SIG-M5 treated with dmso at 0.1 percent for 504 hours (cell line): ENCODE data around the gene WDR27.
"Not testable (repeated sequence)": the region's sequence is repeated elsewhere in the genome, so short reads cannot be mapped to it uniquely, and the experiment has no call there.

Experiments
- DNase-seq: peaks from one replicate; lab custom pipeline; 2025; ENCODE audit not compliant: unreplicated experiment; lab: John Stamatoyannopoulos, UW

WDR27 gene

DNA sequence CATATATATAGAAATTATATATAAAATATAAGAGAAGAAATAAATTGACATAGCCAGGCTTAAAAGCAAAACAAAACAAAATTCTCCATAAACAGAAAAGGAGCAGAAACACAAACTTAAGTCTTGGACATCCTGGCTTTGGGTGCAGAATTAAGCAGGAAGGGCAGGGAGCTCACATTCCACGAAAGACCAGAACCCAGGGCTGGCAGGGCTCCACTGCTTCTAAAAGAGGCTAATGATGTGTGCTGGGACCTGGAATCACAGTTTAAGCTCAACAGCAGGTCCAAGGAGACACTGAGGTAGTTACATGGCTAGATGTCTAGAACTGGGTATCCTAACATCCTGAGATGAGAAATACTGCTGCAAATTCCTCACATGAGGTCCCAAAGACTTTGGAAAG lies 210.3 kb downstream of the WDR27 start:
- DNase-seq = no peak

DNA sequence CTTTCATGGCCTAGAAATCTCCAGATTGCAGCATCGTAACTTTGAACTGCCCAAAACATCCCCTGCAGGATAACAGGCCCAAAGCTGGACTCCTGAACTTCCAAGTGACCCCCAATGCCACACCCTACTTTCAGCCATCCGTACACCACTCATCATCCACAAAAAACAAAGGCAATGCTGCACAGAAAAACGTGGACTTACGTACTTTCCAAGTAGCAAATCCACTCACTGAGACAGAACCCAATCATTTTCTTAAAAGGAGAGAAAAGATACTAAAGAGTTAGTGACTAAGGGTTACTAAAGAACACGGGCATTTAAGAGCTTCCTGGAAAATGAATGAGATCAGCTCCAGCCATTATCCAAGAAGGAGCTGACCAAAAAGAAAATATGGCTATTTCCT lies 211.0 kb downstream of the WDR27 start:
- DNase-seq = no peak

DNA sequence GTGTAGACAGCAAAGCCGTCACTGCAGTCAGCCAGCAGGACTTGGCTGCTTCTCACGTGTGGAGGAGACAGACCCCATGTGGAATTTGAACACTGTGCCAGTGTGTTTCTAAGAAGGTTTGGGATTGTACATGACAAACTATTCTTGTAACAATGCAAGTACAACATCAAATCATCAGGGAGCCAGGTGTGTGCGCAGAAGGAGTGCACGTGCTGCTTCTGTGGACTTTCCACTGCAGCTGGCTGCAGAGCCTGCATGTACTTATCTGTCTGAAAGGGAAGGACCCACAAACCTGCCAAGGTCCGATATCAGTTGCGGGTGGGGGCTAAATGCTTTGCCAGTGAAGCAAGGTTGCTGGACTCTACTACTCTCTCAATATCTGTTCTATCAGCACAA lies 211.6 kb downstream of the WDR27 start:
- DNase-seq = no peak

DNA sequence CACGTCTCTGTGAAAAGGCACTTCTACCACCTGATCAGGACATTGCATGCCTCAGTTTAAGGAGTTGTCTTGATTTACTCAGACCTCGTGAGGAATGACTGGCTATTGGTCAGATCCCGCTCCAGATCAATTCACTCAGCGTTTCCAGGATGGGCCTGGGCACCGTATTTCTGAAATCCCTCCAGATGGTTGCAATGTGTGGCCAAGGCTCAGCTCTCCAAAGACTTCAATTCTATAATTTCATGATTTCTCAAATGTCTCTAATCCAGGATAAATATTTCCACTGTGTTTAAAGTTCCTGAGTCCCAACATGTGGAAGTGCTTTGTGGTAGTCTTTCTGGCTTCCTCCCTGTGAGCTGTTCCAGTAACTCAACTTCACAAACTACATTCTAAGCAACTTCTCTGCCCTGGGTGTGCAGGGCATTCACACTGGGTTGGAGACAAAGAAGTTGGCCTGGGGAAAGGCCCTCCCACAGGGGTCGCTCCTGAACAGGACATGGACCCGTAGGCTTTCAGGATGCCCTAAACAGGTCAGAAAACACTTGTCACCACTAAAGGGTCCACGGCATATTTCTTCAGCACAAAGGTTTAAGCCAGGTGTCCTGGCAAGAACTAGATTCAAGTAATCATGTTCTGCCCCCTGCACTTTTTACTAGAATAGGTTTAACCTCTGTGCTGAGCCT lies 212.1 kb downstream of the WDR27 start:
- no peak for DNase-seq

DNA sequence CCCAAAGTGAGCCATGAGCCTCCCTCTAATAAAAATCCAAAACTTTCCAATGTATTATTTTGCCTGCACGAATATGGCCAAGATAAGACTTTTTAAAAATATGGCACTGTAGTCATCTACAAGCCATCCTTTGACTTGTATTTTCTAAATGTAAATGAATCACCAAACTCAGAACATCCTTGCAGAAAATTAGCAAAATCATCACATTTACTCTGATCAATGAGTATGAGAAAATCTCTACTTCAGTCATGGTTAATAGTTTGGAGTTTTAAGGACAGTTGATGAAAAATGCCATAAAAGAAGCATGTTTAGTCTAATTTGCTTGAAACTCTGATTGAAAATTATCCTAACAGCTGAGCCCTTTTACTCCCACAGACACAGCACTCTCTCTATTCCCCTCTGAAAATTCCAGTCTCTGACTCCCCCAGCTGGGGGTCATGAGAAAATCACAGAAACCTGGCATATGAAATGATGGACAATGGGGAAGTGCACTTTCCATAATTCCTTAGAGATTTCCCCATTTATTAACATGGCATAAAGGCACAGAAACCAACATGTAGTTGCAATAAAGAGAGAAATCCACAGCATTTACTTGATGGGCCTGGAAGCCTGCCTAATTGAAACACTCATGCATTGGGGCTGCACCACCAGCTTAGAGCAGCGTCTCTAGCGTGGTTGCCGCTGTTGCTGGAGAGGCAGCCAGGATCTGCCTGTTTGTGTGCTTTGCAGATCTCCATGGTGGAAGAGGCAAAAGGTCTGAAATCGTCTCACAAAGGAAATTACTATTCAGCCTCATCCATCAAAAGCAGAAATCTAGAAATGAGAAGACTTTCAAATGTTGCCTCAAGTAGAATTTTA lies 214.0 kb downstream of the WDR27 start:
- DNase-seq = no peak

DNA sequence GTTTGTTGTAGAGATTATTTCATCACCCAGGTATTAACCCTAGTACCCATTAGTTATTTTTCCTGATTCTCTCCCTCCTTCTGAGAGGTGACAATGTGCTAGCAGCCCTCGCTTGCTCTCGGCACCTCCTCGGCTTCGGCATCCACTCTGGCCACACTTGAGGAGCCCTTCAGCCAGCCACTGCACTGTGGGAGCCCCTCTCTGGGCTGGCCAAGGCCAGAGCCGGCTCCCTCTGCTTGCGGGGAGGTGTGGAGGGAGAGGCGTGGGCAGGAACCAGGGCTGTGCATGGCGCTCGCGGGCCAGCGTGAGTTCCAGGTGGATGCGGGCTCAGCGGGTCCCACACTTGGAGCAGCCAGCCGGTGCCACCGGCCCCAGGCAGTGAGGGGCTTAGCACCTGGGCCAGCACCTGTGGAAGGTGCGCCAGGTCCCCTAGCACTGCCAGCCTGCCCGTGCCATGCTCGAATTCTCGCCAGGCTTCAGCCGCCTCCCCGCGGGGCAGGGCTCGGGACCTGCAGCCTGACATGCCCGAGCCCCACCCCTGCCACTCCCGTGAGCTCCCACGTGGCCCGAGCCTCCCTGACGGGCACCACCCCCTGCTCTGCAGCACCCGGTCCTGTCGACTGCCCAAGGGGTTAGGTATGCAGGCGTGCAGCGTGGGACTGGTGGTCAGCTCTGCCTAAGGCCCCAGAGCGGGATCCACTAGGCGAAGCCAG lies 221.9 kb downstream of the WDR27 start:
- no peak for DNase-seq

DNA sequence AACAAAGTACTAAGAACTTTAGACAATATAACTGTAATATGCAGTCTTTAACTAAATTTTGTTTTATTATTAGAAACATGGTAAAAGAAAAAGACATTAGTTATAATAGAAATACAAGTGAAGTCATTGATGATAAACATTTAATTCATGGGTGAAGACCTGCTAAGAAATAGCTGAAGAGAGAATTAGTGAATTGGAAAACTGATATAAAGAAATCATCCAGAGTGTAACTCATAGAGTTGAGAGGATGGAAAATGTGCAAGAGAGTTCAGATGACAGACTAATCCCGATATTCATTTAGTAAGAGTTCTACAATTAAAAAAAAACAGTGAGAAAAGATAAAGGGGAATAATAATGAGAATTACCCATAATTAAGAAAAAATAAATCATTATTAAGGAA lies 227.5 kb downstream of the WDR27 start:
- DNase-seq = no peak

DNA sequence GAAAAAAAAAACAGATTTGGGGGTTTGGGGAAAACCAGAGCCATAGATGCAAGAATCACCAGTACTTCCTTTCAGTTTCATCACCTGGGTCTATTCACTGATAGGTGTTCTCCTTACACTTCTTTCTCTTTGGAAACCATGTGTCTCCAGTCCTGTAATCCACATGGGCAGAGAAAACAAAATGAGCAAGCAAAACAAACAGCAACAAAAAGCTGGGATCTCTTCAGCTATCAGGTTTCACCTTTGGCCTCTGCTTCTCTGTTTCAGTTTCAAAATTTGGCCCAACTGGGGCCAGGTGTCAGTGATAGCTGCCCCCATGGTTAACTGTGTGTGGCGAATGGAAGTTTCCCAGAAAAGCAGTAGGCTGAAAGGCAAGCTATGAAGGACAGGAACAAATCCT lies 228.2 kb downstream of the WDR27 start:
- no peak for DNase-seq

DNA sequence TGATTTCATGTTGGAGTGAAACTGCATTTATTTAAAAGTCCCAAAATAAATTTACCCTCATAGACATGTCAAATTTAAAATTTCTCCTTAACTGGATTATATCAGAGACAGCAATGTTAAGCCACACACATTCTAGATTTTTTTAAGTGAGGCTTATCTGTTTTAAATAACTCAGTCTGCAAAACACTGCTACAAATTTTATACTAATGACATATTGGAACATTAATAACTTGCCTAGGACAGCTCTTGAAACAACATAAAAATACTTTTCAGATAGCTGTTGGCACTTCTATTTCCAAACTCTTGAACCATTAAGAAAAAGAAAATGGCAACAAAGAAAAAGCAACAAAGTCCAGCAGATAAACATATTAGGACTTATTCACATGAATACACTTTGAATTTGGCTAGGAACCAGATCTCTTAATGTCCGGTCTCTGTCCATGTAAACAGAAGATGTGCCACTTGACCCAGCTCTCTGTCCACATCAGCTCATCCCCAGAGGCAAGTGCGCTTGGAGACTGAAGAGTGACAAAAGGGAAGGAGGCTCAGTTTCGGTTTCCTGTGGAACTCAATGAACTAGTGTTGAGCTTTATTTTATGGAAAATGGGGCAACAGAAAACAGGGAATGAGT lies 228.9 kb downstream of the WDR27 start:
- no peak for DNase-seq

DNA sequence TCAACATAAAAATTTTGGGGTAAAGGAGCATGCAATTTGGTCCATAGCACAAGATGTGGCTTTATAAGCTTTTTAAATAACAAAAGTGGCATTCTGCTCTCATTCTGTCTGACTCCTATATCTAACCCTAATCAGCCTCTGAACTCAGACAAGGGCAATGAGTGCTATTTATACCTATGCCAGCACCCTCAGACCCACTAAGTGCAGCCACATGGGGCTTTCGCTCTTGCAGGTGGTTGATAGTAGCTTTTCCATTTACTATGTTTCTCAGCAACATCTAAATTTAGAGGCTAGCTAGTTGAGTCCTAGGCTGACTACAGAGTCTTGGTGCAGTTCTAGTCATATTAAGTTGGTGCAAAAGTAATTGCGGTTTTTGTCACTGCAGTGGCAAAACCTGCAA lies 231.0 kb downstream of the WDR27 start:
- DNase-seq = no peak

DNA sequence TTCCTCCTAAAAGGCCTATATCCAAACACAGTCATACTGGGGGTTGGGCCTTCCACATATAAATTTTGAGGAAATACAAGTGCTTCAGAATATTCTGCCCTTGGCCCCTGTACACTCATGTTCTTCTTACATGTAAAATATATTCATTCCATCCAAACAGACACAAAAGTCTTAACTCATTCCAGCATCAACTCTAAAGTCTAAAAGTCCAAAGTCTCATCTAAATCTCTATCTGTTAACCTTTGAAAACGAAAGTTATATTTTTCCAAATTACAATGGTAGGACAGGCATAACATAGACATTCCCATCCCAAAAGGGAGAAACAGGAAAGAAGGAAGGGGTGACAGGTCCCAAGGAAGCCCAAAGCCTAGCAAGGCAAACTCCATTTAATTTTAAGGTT lies 232.8 kb downstream of the WDR27 start:
- no peak for DNase-seq

DNA sequence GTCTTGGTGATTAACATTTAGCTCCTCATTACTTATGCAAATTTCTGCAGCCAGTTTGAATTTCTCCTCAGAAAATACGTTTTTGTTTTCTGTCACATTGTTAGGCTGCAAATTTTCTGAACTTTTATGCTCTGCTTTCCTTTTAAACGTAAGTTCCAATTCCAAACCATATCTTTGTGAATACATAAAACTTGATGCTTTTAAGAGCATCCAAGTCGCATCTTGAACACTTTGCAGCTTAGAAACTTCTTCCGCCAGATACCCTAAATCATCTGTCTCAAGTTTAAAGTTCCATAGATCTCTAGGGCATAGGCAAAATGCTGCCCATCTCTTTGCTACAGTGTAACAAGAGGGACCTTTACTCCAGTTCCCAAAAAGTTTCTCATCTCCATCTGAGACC lies 234.1 kb downstream of the WDR27 start:
- not testable (repeated sequence) for DNase-seq

DNA sequence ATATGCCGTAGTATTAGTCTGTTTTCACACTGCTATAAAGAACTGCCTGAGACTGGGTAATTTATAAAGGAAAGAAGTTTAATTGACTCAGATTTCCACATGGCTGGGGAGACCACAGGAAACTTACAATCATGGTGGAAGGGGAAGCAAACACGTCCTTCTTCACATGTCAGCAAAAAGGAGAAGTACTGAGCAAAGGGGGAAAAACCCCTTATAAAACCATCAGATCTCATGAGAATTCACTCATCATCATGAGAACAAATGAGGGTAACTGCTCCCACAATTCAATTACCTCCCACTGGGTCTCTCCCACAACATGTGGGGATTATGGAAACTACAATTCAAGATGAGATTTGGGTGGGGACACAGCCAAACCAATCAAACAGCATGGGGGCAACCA lies 235.6 kb downstream of the WDR27 start:
- DNase-seq = not testable (repeated sequence)

DNA sequence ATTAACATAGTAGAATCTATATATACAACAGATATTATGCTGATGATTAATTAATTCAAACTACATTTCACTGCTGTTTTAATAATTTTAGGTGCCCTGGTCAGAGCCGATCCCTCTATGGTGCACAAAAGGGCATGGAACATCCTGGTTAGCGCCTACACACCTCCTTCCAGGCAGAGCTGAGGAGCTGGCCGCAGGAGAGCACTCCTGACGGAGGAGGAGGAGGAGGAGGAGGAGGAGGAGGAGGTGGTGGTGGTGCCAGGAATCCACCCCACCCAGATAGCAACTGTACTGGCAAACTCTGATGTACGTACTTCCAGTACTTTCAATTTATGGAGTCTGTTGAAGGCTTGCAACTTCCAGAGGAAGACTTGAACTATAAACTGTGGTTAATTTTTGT lies 244.1 kb downstream of the WDR27 start:
- DNase-seq = no peak

DNA sequence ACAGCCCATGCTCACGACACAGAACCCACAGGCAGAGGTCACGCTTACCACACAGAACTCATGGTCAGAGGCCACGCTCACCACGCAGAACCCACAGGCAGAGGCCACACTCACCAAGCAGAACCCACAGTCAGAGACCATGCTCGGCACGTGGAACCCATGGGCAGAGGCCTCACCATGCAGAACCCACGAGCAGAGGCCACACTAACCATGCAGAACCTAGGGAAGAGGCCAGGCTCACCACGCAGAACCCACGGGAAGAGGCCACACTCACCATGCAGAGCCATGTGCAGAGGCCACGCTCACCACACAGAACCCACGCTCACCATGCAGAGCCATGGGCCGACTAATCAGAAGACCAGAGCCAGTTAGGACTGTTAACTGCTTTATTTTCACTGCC lies 245.0 kb downstream of the WDR27 start:
- DNase-seq = no peak

DNA sequence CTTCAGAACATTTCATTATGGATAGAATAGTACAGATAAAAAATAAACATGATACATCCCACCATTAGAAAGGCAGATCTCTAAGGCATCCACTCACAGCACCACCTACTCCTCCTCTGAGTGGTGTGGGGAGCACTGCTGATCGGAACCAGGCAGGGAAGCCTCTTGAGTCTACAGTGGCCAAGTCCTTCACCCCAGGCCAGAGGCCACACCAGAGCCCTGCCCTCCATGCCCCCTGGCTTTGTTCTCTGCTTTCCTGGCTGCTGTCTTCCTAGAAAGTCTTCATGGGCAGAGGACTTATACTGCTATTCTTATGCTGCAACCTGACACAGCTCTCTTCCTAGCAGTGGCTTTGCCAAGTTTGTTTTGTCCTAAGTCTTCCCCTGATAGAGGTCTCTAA lies 246.4 kb downstream of the WDR27 start:
- DNase-seq = no peak

DNA sequence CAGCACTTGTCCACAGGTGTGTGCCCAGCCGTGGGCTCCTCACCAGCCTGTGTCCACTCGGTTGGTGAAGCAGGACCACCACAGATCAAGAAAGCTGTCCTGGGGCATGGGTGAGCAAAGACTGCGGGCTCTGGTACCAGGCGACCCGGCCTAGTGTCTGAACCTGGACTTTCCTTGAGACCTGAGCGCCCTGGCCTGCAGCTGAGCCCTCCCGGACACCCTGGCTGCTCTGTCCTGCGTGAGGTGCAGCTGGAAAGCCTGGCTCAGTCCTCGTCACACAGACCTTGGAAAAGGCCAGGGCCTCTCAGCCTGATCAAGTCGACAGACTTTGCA lies 247.0 kb downstream of the WDR27 start:
- no peak for DNase-seq

DNA sequence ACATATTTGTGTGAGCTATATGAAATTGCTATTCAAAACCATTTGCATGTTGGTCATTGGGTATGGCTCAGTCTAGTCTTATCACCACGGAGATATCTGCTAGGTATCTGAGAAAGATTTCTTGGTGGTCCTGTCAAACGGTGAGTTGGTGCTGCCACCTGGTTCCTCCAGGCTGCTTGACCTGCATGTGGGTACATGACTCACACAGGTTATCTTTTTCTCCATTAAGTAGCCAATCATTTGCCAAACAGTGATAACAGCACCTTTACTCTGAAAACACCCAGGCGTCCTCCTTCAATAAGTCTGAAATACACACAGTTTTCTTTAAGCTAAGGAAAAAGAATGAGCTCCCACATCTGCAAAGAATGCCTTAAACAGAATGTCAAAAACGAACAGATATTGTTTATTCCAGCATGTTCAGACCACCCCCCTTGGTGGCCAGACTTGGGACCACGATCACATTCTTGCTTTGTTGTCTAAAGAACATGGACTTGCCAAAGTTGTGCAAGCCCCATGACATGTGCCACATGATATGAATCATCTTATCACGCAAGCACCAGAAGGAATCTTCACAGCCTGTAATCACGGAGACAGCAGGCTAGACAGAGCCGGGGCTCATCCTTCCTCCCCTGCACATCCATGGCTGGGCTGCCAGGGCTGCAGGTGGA lies 247.5 kb downstream of the WDR27 start:
- DNase-seq = no peak

DNA sequence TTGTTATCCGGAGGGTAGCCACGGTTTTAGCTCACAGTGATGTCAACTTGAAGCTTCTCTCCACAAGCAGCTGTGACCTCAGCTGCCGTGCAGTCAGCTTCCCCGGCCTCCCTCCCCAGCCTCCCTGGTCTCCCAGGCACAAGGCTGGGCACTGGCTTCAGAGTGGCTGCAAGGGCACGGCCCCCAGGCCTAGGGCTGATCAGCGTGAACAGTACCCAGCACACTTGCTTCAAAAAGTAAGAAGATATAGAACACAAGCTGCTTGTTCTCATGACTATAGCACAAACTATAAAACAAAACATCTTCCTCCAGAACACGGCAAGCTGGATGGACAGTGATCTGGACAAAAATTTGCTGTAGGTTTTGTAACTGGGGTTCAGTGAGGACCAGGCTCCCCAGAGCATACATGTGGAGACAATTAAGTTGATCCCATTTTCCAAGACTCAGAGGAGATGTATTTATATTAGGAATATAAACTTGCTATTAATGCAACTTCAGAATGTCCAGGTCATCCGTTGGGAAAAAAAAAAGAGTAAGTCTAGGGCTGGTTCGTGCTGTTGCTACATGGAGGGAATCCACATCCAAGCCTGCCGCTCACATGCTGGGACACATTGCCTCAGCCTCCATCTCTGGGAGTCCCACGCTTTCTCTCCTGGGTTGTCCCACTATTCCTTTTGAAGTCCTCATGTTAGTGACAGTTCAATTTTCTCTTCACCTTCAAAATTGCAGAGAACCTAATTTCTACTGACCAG lies 248.8 kb downstream of the WDR27 start:
- no peak for DNase-seq

DNA sequence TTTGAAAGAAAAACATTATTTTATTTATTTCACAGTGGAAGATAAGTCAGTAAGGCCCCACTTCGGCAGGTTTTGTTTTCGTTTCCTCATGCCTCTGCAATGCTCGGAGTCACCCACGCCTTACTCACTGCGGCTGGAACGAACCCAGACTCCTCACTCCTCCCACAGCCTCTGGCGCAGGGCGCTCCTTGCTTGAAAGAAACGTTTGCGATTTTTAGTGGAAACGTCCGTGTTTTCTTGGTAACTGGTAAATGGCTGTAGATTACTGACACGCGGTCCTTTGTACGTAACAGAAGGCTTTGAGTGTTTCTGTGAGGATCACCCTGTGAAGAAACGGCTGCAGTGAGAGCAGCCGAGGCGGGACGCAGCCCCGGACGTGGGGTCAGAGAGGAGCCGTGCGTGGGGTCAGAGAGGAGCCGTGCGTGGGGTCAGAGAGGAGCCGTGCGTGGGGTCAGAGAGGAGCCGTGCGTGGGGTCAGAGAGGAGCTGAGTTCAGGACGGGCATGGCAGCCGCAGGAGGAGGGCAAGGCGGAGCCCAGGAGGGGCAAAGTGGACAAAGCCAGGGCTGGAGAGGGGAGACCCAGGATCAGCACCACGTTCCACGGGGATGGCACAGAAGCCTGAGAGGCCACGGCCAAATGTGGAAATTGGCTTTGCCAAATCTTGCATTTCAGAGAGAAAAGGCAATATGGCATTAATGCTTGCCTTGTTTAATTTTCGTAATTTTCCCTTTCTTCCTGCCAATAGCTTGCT lies 249.5 kb downstream of the WDR27 start:
- DNase-seq = no peak
